PFSK-1 (cell line): ENCODE results near the gene DPP6.

Experiments
- FOXP2 ChIP-seq: optimal IDR thresholded peaks from 2 replicates; pipeline ENCODE3; 2011; ENCODE audit warnings: borderline replicate concordance, control low read depth, inconsistent platforms; ENCODE audit not compliant: insufficient read depth; ENCODE audit errors: extremely low read length, extremely low read depth
- POLR2AphosphoS5 ChIP-seq: IDR thresholded peaks from 2 replicates; pipeline ENCODE4 v1.6.1; 2012; ENCODE audit warnings: low read depth, mild to moderate bottlenecking, control low read depth, low read length, moderate library complexity
- REST ChIP-seq, 2 experiments: IDR thresholded peaks; 2 replicates each; pipeline versions ENCODE4 v1.6.1 to v1.8.0; 2011 to 2012; ENCODE audit warnings: low read depth in 2 of 2, low read length in 2 of 2, control low read depth in 1 of 2, inconsistent platforms in 1 of 2, mild to moderate bottlenecking in 1 of 2, moderate library complexity in 1 of 2; ENCODE audit not compliant: insufficient read depth in 1 of 2
- SIN3A ChIP-seq: IDR thresholded peaks from 2 replicates; pipeline ENCODE4 v1.6.1; 2012; ENCODE audit warnings: mild to moderate bottlenecking, low read length, moderate library complexity, borderline replicate concordance; ENCODE audit not compliant: insufficient read depth
- TAF1 ChIP-seq: IDR thresholded peaks from 2 replicates; pipeline ENCODE4 v1.6.1; 2012; ENCODE audit warnings: low read length, control low read depth, borderline replicate concordance; ENCODE audit not compliant: insufficient read depth

GRCh38 chr7:154874409-154875113 is 822.4 kb downstream of the DPP6 start:
- no peak for TF ChIP-seq TAF1
- TF ChIP-seq POLR2AphosphoS5: no peak
- TF ChIP-seq FOXP2: no peak
- no peak for TF ChIP-seq SIN3A
- no peak for TF ChIP-seq REST (IDR thresholded peaks at IDR 0.05; ENCODE audit: insufficient read depth in 1 of 2, low read depth in 2 of 2, low read length in 2 of 2)
